Activated naive CD4-positive, alpha-beta T cell treated with Interleukin-2 at 50 U/mL for 16 hours (primary cell): ENCODE measurements around the gene MCUB.
"Not testable (repeated sequence)": the region's sequence is repeated elsewhere in the genome, so short reads cannot be mapped to it uniquely, and the experiment has no call there.

Experiments
- DNase-seq: peaks from one replicate; pipeline ENCODE4 v3.0.0-alpha.2; 2020

The MCUB gene

GRCh38 chr4:109588176-109588575, 28.1 kb downstream of the MCUB start:
- peak; percentile 60 for DNase-seq

GRCh38 chr4:109589119-109589518, 29.1 kb downstream of the MCUB start:
- no peak for DNase-seq

- no peak for DNase-seq
These were observed 29.6 kb downstream of the MCUB start for GRCh38 chr4:109589605-109590004.

- DNase-seq: no peak
These were observed 30.9 kb downstream of the MCUB start for GRCh38 chr4:109590905-109591304.

- no peak for DNase-seq
These were observed 32.3 kb downstream of the MCUB start for GRCh38 chr4:109592367-109592766.

- not testable (repeated sequence) for DNase-seq
These were observed 35.1 kb downstream of the MCUB start for GRCh38 chr4:109595123-109595522.

- not testable (repeated sequence) for DNase-seq
These were observed 36.5 kb downstream of the MCUB start for GRCh38 chr4:109596420-109597085.

GRCh38 chr4:109599046-109599652, 39.1 kb downstream of the MCUB start:
- no peak for DNase-seq

GRCh38 chr4:109600431-109600830, 40.4 kb downstream of the MCUB start:
- DNase-seq: no peak

- DNase-seq: no peak
These were observed 41.3 kb downstream of the MCUB start for GRCh38 chr4:109601336-109601735.

GRCh38 chr4:109607976-109608375, 47.9 kb downstream of the MCUB start:
- no peak for DNase-seq

GRCh38 chr4:109608879-109609278, 48.8 kb downstream of the MCUB start:
- no peak for DNase-seq

GRCh38 chr4:109609431-109609830, 49.4 kb downstream of the MCUB start:
- DNase-seq: no peak

- no peak for DNase-seq
These were observed 50.4 kb downstream of the MCUB start for GRCh38 chr4:109610489-109610888.

- DNase-seq: no peak
These were observed 51.1 kb downstream of the MCUB start for GRCh38 chr4:109611045-109611646.

GRCh38 chr4:109614015-109614414, 54.0 kb downstream of the MCUB start:
- no peak for DNase-seq

GRCh38 chr4:109614466-109614865, 54.4 kb downstream of the MCUB start:
- no peak for DNase-seq

GRCh38 chr4:109615742-109616141, 55.7 kb downstream of the MCUB start:
- DNase-seq: no peak

- no peak for DNase-seq
These were observed 56.2 kb downstream of the MCUB start for GRCh38 chr4:109616243-109616642.

- DNase-seq: no peak
These were observed 62.6 kb downstream of the MCUB start for GRCh38 chr4:109622626-109623025.

- no peak for DNase-seq
These were observed 64.5 kb downstream of the MCUB start for GRCh38 chr4:109624536-109624935.

- DNase-seq: no peak
These were observed 67.3 kb downstream of the MCUB start for GRCh38 chr4:109627361-109627760.

- no peak for DNase-seq
These were observed 69.7 kb downstream of the MCUB start for GRCh38 chr4:109629775-109630174.

- no peak for DNase-seq
These were observed 71.6 kb downstream of the MCUB start for GRCh38 chr4:109631532-109632108.
